Central memory CD8-positive, alpha-beta T cell (primary cell): ENCODE measurements around the gene DDX56.

ENCODE experiments used
- ATAC-seq: fragments of 150-1000 bp; cut with Tn5 transposase; replicated peaks from 2 replicates; pipeline ENCODE4 v1.10.0; 2022; ENCODE audit warnings: mild to moderate bottlenecking, moderate FRiP score, moderate number of reproducible peaks; ENCODE audit not compliant: poor library complexity, severe bottlenecking; ENCODE audit errors: extremely low read depth
- DNase-seq, 2 donors: peaks; one replicate each; pipeline ENCODE4 v3.0.0; 2021; ENCODE audit warnings: low spot score in 2 of 2
- H3K27ac Mint-ChIP-seq: one replicate; pipeline ENCODE4 v1.8.0; 2022; ENCODE audit warnings: low read depth, mild to moderate bottlenecking, moderate library complexity, mixed read lengths
- H3K27me3 Mint-ChIP-seq: one replicate; pipeline ENCODE4 v1.8.0; 2022; ENCODE audit warnings: mixed read lengths
- H3K36me3 Mint-ChIP-seq: one replicate; pipeline ENCODE4 v1.8.0; 2022; ENCODE audit warnings: mild to moderate bottlenecking, moderate library complexity, mixed read lengths; ENCODE audit not compliant: insufficient read depth
- H3K4me1 Mint-ChIP-seq: one replicate; pipeline ENCODE4 v1.8.0; 2022; ENCODE audit warnings: mixed read lengths
- H3K4me3 Mint-ChIP-seq: one replicate; pipeline ENCODE4 v1.8.0; 2022; ENCODE audit warnings: mild to moderate bottlenecking, moderate library complexity, mixed read lengths
- H3K9me3 Mint-ChIP-seq: one replicate; pipeline ENCODE4 v1.8.0; 2022; ENCODE audit warnings: mixed read lengths

The DDX56 gene, protein sequence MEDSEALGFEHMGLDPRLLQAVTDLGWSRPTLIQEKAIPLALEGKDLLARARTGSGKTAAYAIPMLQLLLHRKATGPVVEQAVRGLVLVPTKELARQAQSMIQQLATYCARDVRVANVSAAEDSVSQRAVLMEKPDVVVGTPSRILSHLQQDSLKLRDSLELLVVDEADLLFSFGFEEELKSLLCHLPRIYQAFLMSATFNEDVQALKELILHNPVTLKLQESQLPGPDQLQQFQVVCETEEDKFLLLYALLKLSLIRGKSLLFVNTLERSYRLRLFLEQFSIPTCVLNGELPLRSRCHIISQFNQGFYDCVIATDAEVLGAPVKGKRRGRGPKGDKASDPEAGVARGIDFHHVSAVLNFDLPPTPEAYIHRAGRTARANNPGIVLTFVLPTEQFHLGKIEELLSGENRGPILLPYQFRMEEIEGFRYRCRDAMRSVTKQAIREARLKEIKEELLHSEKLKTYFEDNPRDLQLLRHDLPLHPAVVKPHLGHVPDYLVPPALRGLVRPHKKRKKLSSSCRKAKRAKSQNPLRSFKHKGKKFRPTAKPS

DNA sequence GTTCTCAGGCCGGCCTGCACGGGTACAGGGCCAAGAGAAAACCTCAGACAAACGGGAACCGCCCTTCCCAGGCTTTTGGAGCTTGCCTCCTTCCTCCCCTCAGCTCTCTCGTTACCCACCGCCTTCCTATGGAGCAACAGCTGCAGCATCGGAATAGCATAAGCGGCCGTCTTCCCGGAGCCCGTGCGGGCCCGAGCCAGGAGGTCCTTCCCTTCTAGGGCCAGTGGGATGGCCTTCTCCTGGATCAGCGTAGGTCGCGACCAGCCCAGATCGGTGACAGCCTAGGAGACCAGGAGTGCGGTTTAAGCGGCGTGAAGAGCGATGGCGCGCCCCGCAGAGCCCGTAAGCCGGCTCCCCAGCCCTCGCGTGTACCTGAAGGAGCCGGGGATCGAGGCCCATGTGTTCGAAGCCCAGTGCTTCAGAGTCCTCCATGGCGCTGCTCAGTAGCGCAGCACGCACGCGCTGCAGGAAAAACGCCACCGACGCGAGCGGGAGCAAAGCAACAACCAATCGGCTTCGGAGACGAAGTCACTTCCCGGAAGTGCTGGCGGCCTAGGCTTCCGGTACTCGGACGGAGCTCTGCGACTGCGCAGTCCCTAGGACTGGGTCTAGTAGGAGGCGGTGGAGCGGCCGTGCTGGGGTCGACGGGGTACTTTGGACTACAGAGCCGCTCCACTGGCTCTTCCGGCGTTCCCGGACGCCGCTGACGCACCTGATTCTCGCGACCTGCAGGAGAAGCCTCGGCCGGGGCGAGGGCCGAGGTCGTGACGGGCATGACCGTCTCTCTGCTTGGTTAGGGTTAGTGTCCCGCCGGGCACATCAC, at the start of gene DDX56:
TSS of gene DDX56 (minus strand) at position 445 of the 823 bp plus-strand sequence. CDS start at position 432, 13 bp downstream.
- Mint-ChIP-seq H3K27ac (peak within 1 kb of the TSS; percentile 99), H3K27me3 (no peaks in the 10 kb centered on the region), H3K4me1 (peaks cover 32% of the 10 kb centered on the region)

GRCh38 chr7:44622342-44623151, 48.8 kb upstream of the DDX56 start:
- Mint-ChIP-seq H3K27ac (peak overlapping the region; percentile 87), H3K4me3 (peak overlapping the region; percentile 62), H3K9me3 (no peaks in the 10 kb centered on the region), H3K4me1 (peaks cover 81% of the 10 kb centered on the region), H3K36me3 (peaks cover 20% of the 10 kb centered on the region), H3K27me3 (no peaks in the 10 kb centered on the region)
- peak; percentile 33 for ATAC-seq
- no peak for DNase-seq

More for the DNA sequence above, at the start of gene DDX56:
- peaks cover 46% of the 10 kb centered on the region for H3K36me3 Mint-ChIP-seq
- ATAC-seq, result peak; percentile 97
- no peaks in the 10 kb centered on the region for H3K9me3 Mint-ChIP-seq
- peak within 1 kb of the TSS; percentile 98 for H3K4me3 Mint-ChIP-seq
- DNase-seq, result peak; percentile 73 to 79

DNA sequence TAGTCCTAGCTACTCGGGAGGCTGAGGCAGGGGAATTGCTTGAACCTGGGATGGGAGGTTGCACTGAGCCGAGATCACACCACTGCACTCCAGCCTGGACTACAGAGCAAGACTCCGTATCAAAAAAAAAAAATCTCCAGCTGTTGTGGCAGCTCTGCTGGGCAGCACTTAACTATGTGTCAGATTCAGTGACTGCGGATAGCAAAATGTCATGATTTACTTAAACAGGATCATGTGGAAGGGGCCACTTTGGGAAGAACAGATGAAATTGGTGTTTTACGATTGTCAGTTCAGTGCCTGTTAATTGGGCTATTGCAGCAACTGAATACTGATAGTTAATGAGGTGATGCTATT, 48.0 kb upstream of the DDX56 start:
- no peaks in the 10 kb centered on the region for H3K27me3 Mint-ChIP-seq
- DNase-seq (no peak), ATAC-seq (no peak)
- H3K4me1 Mint-ChIP-seq, result peaks cover 88% of the 10 kb centered on the region
- H3K4me3 Mint-ChIP-seq, result peak overlapping the region; percentile 27
- peaks cover 19% of the 10 kb centered on the region for H3K36me3 Mint-ChIP-seq
- no peaks in the 10 kb centered on the region for H3K9me3 Mint-ChIP-seq
- peak overlapping the region; percentile 70 for H3K27ac Mint-ChIP-seq

DNA sequence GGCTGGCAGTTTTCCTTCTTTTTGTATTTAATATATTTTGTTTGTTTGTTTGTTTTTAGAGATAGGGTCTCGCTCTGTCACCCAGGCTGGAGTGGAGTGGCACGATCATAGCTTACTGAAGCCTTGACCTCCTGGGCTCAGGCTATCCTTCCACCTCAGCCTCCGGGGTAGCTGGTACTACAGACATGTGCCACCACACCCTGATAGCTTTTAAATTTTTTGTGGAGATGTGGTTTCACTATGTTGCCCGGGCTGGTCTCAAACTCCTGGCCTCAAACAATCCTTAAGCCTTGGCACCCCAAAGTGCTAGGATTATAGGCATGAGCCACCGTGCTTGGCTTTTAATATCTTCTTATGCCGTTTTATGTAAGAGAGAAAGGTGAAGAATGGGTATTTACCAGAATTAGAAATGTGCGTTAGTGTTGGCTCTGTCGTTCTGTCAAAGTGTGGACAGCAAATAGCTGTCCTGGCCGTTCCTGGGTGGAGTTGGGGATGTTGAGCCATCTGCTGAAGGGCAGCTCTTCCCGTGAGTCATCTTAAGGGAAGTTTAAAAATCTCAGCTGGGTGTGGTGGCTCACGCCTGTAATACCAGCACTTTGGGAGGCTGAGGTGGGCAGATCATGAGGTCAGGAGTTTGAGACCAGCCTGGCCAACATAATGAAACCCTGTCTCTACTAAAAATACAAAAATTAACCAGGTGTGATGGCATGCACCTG, 47.5 kb upstream of the DDX56 start:
- no peak for ATAC-seq
- Mint-ChIP-seq H3K4me3 (peak overlapping the region; percentile 27), H3K4me1 (peaks cover 83% of the 10 kb centered on the region), H3K36me3 (peaks cover 14% of the 10 kb centered on the region), H3K27ac (peak overlapping the region; percentile 70), H3K27me3 (no peaks in the 10 kb centered on the region), H3K9me3 (no peaks in the 10 kb centered on the region)
- DNase-seq, result no peak

GRCh38 chr7:44618753-44619152, 45.0 kb upstream of the DDX56 start:
- H3K27me3 Mint-ChIP-seq, result no peaks in the 10 kb centered on the region
- H3K36me3 Mint-ChIP-seq, result peaks cover 6% of the 10 kb centered on the region
- H3K4me3 Mint-ChIP-seq, result no peak overlapping the region
- peaks cover 85% of the 10 kb centered on the region for H3K4me1 Mint-ChIP-seq
- ATAC-seq, result peak; percentile 38
- H3K27ac Mint-ChIP-seq, result peak overlapping the region; percentile 35
- H3K9me3 Mint-ChIP-seq, result no peaks in the 10 kb centered on the region
- no peak for DNase-seq

- Mint-ChIP-seq H3K27ac (peak overlapping the region; percentile 35), H3K4me3 (no peak overlapping the region), H3K4me1 (peaks cover 81% of the 10 kb centered on the region), H3K27me3 (no peaks in the 10 kb centered on the region), H3K36me3 (peaks cover 7% of the 10 kb centered on the region), H3K9me3 (no peaks in the 10 kb centered on the region)
- no peak for DNase-seq
- no peak for ATAC-seq
Measured at GRCh38 chr7:44618045-44618444, 44.3 kb upstream of the DDX56 start.

DNA sequence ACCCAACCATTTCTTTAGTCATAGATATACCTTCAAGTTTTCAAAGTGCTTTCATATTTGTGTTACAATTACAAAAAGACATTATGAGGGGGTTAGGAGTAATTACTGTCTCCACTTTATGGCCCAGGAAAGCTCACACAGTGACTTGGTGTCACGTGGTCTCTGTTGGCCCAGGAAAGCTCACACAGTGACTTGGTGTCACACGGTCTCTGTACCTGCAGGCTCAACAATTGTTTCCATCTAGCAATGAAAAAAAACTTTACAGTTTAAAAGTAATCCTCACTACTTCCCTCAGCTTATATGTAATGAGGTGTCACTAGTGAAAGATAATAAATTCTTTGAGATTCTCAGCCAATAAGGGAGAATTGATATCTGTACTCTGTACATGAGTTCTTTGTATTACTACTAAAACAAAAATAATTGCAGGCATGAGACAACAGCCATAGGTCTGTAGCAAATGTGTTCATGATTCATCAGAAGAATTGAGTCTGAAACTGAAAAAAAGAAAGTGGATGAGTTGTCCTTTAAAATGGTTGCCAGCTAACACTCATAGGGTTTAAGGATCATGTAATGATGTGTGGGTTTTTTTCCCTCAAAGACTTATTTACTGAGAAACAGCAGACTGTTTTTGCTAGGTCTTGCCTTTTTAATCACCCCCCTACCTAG, 43.6 kb upstream of the DDX56 start:
- H3K4me3 Mint-ChIP-seq, result no peak overlapping the region
- H3K27ac Mint-ChIP-seq, result peak overlapping the region; percentile 35
- no peaks in the 10 kb centered on the region for H3K27me3 Mint-ChIP-seq
- H3K9me3 Mint-ChIP-seq, result no peaks in the 10 kb centered on the region
- ATAC-seq (no peak), DNase-seq (no peak)
- H3K4me1 Mint-ChIP-seq, result peaks cover 82% of the 10 kb centered on the region
- peaks cover 7% of the 10 kb centered on the region for H3K36me3 Mint-ChIP-seq

DNA sequence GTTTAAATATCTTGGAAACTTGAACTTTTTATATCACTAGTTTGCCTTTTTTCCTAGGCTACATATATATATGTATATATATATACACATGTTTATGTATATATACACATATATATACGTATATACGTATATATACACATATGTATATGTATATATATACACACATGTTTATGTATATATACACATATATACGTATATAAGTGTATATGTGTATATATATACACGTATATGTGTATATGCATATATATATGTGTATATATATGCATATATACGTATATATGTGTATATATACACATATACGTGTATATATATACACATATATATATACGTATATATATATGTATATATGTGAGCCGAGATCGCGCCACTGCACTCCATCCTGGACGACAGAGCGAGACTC, 42.8 kb upstream of the DDX56 start:
- H3K27me3 Mint-ChIP-seq, result no peaks in the 10 kb centered on the region

GRCh38 chr7:44615793-44616192, 42.1 kb upstream of the DDX56 start:
- Mint-ChIP-seq H3K4me3 (no peak overlapping the region), H3K27ac (no peak overlapping the region), H3K4me1 (peaks cover 77% of the 10 kb centered on the region), H3K36me3 (peaks cover 7% of the 10 kb centered on the region), H3K9me3 (no peaks in the 10 kb centered on the region), H3K27me3 (no peaks in the 10 kb centered on the region)
- DNase-seq (no peak), ATAC-seq (no peak)

More for the DNA sequence above, 42.8 kb upstream of the DDX56 start:
- ATAC-seq, result no peak
- peaks cover 84% of the 10 kb centered on the region for H3K4me1 Mint-ChIP-seq
- H3K9me3 Mint-ChIP-seq, result no peaks in the 10 kb centered on the region
- no peak overlapping the region for H3K27ac Mint-ChIP-seq
- H3K4me3 Mint-ChIP-seq, result no peak overlapping the region
- DNase-seq, result no peak
- H3K36me3 Mint-ChIP-seq, result peaks cover 7% of the 10 kb centered on the region

DNA sequence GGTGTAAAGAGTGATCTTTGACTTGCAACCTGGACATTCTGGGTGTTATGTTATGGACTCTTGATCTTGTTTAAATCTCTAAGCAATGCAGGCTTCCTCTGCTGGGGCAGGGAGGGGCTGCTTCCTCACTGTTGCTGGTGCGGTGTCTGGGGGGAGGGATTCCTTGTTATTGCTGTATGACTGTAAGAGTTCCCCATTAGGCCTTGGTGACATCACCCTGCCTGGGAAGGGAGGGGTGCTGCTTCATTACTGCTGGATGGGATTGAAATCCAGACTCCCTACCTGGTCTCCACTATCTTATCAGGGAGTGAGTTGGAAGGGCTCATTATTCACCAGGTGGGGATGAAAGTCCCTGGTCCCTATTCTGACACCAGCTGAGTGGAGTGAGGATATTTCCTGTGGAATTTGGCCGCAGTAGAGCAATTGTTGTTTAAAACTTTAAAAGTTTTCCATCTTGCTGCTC, 41.5 kb upstream of the DDX56 start:
- H3K4me1 Mint-ChIP-seq, result peaks cover 81% of the 10 kb centered on the region
- H3K9me3 Mint-ChIP-seq, result no peaks in the 10 kb centered on the region
- no peaks in the 10 kb centered on the region for H3K27me3 Mint-ChIP-seq
- ATAC-seq, result no peak
- H3K27ac Mint-ChIP-seq, result peak overlapping the region; percentile 70
- peak overlapping the region; percentile 49 for H3K4me3 Mint-ChIP-seq
- DNase-seq, result no peak
- H3K36me3 Mint-ChIP-seq, result peaks cover 8% of the 10 kb centered on the region

DNA sequence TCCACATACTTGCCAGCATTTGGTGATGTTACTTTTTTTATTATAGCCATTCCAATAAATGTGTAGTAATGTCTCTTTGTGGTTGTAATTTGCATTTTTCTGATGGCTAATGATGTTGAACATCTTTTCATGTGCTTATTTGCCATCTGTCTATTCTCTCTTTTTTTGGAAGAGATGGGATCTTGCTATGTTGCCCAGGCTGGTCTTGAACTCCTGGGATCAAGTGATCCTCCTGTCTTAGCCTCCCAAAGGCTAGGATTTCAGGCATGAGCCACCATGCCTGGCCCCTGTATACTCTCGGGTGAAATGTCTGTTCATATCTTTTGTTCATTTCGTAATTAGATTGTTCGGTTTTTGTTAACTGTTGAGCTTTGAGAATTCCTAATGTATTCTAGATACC, 36.1 kb upstream of the DDX56 start:
- H3K27me3 Mint-ChIP-seq, result no peaks in the 10 kb centered on the region
- ATAC-seq, result no peak
- H3K9me3 Mint-ChIP-seq, result no peaks in the 10 kb centered on the region
- H3K36me3 Mint-ChIP-seq, result peaks cover 22% of the 10 kb centered on the region
- no peak for DNase-seq
- peaks cover 69% of the 10 kb centered on the region for H3K4me1 Mint-ChIP-seq
- peak overlapping the region; percentile 25 for H3K4me3 Mint-ChIP-seq
- H3K27ac Mint-ChIP-seq, result no peak overlapping the region
